Sigmoid colon (tissue), 7 donors: ENCODE data around the gene SLC17A6. TPM values are rescaled to one million over a fixed set of nuclear protein-coding genes. Genes with fewer than 3 reads are reported as not detected.

Experiments used
- DNase-seq: peaks from one replicate; pipeline ENCODE4 v3.0.0-alpha.2; 2019
- H3K27ac ChIP-seq, 4 donors: fragments of 200-600 bp; sonication (generic); one replicate each; pipeline ENCODE4 v1.5.1; 2016 to 2019; ENCODE audit warnings: mild to moderate bottlenecking in 1 of 4
- H3K27me3 ChIP-seq, 3 donors: fragments of 200-600 bp; sonication (generic); one replicate each; pipeline ENCODE4 v1.5.1; 2019; ENCODE audit warnings: mild to moderate bottlenecking in 1 of 3
- H3K36me3 ChIP-seq, 4 donors: fragments of 200-600 bp; sonication (generic); one replicate each; pipeline ENCODE4 v1.5.1; 2016 to 2019
- H3K4me1 ChIP-seq, 4 donors: fragments of 200-600 bp; sonication (generic); one replicate each; pipeline ENCODE4 v1.5.1; 2017 to 2019
- H3K4me3 ChIP-seq, 4 donors: fragments of 200-600 bp; sonication (generic); one replicate each; pipeline ENCODE4 v1.5.1; 2017 to 2019; ENCODE audit warnings: mild to moderate bottlenecking in 2 of 4, moderate library complexity in 1 of 4
- H3K9me3 ChIP-seq, 4 donors: fragments of 200-600 bp in 3 of 4; sonication (generic) in 3 of 4; one replicate each; pipeline versions ENCODE4 v1.5.1 to v1.6.1; 2013 to 2019
- CTCF ChIP-seq, 4 experiments: fragments of 450-650 bp in 3 of 4; fragments of 200-600 bp in 1 of 4; IDR thresholded peaks; one replicate each; pipeline ENCODE4 v1.5.1; 2016 to 2019; ENCODE audit warnings: antibody characterized with exemption in 4 of 4, mild to moderate bottlenecking in 3 of 4, moderate library complexity in 2 of 4
- EP300 ChIP-seq, 4 donors: sonication (generic); formaldehyde crosslinking; IDR thresholded peaks; one replicate each; pipeline ENCODE4 v1.6.1; 2017; ENCODE audit warnings: antibody characterized with exemption in 4 of 4
- POLR2A ChIP-seq, 2 donors: fragments of 450-650 bp; IDR thresholded peaks; one replicate each; pipeline ENCODE4 v1.6.1; 2016; ENCODE audit warnings: antibody characterized with exemption in 2 of 2, mild to moderate bottlenecking in 2 of 2, moderate library complexity in 2 of 2
- POLR2AphosphoS5 ChIP-seq, 4 donors: sonication (generic); formaldehyde crosslinking; IDR thresholded peaks; one replicate each; pipeline ENCODE4 v1.6.1; 2017; ENCODE audit warnings: antibody characterized with exemption in 4 of 4
- WGBS, 2 donors: extraction: QIAGEN DNeasy Blood & Tissue Kit; methylation state at CpG; one replicate each; pipeline ENCODE4 v1.1.7; 2013; 5-methylcytosine and 5-hydroxymethylcytosine counted together
- intact Hi-C: fragments of 100-400 bp; cut with DNase I; formaldehyde crosslinking; loops from one replicate; pipeline ENCODE4 v1.15.1; 2023
- polyA plus RNA-seq, 3 donors: library from polyadenylated mRNA; stranded (reverse); fragments of 200-250 nt; gene quantifications; one replicate each; pipeline ENCODE4 v1.2.3, GENCODE V29; 2013
- total RNA-seq, 4 donors: library from RNA; depleted of rRNA; stranded (reverse); fragments of >200 nt; gene quantifications; one replicate each; pipeline ENCODE4 v1.1.0, GENCODE V29; 2016
- donor health status: healthy with polysubstance abuse.
- donor health status: Bipolar disorder and iron deficiency.
- donor health status: healthy.

The SLC17A6 gene
- total and polyA plus RNA-seq, 7 donors: not detected

- intact Hi-C loops: no loop called here
- peaks cover 0 to 14% (median 0%) of the 10 kb centered on the region in 3 donors for H3K27me3 ChIP-seq
- no peak overlapping the region for H3K4me3 ChIP-seq
- no peaks in the 10 kb centered on the region for H3K36me3 ChIP-seq
- WGBS, 2 donors: 62 to 76% methylated on average over 2 of the region's 2 CpGs
- TF ChIP-seq EP300 (IDR thresholded peaks at IDR 0.05) (no peak), POLR2A (IDR thresholded peaks at IDR 0.05) (no peak), POLR2AphosphoS5 (IDR thresholded peaks at IDR 0.05) (no peak), CTCF (IDR thresholded peaks at IDR 0.05) (no peak)
- no peak overlapping the region for H3K27ac ChIP-seq
- H3K4me1 ChIP-seq: no peaks in the 10 kb centered on the region
- DNase-seq: no peak
- H3K9me3 ChIP-seq: no peaks in the 10 kb centered on the region
These were observed 11.3 kb downstream of the SLC17A6 start for GRCh38 chr11:22349491-22349890.

DNA sequence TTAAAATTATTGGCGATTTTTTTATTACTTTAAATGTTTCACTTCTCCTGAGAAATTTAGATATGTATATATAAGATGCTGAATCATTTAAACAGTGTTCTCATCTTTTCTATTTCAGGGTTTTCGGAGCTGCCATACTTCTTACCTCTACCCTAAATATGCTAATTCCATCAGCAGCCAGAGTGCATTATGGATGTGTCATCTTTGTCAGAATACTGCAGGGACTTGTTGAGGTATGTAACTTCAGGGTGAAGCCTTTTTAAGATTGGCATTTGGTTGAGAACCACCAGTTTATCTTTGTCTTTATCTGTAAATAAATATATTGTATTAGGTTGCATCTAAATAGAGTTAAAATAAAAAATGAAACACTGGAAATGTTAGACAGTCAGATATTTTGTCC is 21.1 kb downstream of the SLC17A6 start:
- H3K27me3 ChIP-seq: no peaks in the 10 kb centered on the region
- no peaks in the 10 kb centered on the region for H3K36me3 ChIP-seq
- no peaks in the 10 kb centered on the region for H3K4me1 ChIP-seq
- intact Hi-C loops: no loop called here
- DNase-seq: no peak
- H3K9me3 ChIP-seq: no peaks in the 10 kb centered on the region
- no peak for TF ChIP-seq CTCF (IDR thresholded peaks at IDR 0.05)
- no peak for TF ChIP-seq POLR2AphosphoS5 (IDR thresholded peaks at IDR 0.05)
- TF ChIP-seq POLR2A (IDR thresholded peaks at IDR 0.05): no peak
- no peak for TF ChIP-seq EP300 (IDR thresholded peaks at IDR 0.05)
- no peak overlapping the region for H3K4me3 ChIP-seq
- no peak overlapping the region for H3K27ac ChIP-seq
- 72 to 84% methylated on average over 2 of the region's 2 CpGs for WGBS, 2 donors

GRCh38 chr11:22371160-22371559 is 33.0 kb downstream of the SLC17A6 start:
- no peaks in the 10 kb centered on the region for H3K4me1 ChIP-seq
- DNase-seq: no peak
- no peaks in the 10 kb centered on the region for H3K36me3 ChIP-seq
- H3K27ac ChIP-seq: no peak overlapping the region
- intact Hi-C loops: no loop called here
- no peaks in the 10 kb centered on the region for H3K9me3 ChIP-seq
- H3K4me3 ChIP-seq: no peak overlapping the region
- no peaks in the 10 kb centered on the region for H3K27me3 ChIP-seq
- TF ChIP-seq EP300 (IDR thresholded peaks at IDR 0.05) (no peak), POLR2AphosphoS5 (IDR thresholded peaks at IDR 0.05) (no peak), POLR2A (IDR thresholded peaks at IDR 0.05) (no peak), CTCF (IDR thresholded peaks at IDR 0.05) (no peak)
- WGBS, 2 donors: 39 to 41% methylated on average over 3 of the region's 3 CpGs

GRCh38 chr11:22387126-22387525 is 48.9 kb downstream of the SLC17A6 start:
- Histone ChIP-seq H3K36me3 (no peaks in the 10 kb centered on the region), H3K4me1 (no peaks in the 10 kb centered on the region), H3K4me3 (no peak overlapping the region), H3K27me3 (no peaks in the 10 kb centered on the region), H3K9me3 (no peaks in the 10 kb centered on the region), H3K27ac (no peak overlapping the region)
- DNase-seq: no peak
- TF ChIP-seq POLR2A (IDR thresholded peaks at IDR 0.05) (no peak), CTCF (IDR thresholded peaks at IDR 0.05) (no peak), EP300 (IDR thresholded peaks at IDR 0.05) (no peak), POLR2AphosphoS5 (IDR thresholded peaks at IDR 0.05) (no peak)
- intact Hi-C loops: no loop called here
- WGBS, 2 donors: 58 to 83% methylated on average over 1 of the region's 1 CpG

DNA sequence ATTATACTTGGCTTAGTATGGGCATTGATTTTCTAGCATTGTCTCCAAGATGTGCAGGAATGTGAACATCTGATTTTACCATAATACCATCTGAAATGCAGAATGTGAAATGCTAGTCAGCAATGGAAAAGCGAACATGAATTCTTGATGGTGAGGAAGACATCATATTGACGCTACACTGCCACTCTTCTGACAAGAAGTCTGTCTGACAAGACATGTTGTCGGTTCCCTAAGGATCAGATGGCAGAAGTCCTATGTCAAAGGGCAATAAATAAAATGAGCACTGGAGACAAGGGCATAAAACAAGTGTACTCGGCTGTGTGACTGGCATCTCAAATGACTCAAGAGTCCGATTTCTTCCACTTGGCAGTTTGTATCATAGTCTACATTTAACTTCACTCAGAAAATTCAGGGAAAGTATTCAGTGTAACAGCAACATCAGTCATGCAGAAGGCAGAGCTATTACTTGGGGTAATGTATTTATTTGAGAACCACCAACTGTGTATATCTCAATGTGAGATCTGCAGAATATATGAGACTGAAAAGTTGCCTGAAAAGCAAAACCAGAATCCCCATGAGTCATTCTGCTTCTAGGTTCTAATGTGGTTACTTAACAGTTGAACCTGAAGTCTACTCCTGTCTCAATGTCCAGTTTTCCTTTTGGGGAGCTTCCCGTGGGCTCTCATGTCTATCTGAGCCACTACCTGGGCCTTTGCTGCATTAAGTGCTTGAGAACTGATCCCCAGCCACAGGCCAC is 51.5 kb downstream of the SLC17A6 start:
- intact Hi-C loops: no loop called here
- TF ChIP-seq POLR2A (IDR thresholded peaks at IDR 0.05) (no peak), POLR2AphosphoS5 (IDR thresholded peaks at IDR 0.05) (no peak), CTCF (IDR thresholded peaks at IDR 0.05) (no peak), EP300 (IDR thresholded peaks at IDR 0.05) (no peak)
- H3K27ac ChIP-seq: no peak overlapping the region
- no peak overlapping the region for H3K4me3 ChIP-seq
- no peaks in the 10 kb centered on the region for H3K9me3 ChIP-seq
- no peaks in the 10 kb centered on the region for H3K4me1 ChIP-seq
- 85 to 88% methylated on average over 6 of the region's 6 CpGs for WGBS, 2 donors
- DNase-seq: no peak
- H3K27me3 ChIP-seq: no peaks in the 10 kb centered on the region
- no peaks in the 10 kb centered on the region for H3K36me3 ChIP-seq
